GM18520 (cell line): ENCODE data around the gene SPPL2C.

Experiments used
- ATAC-seq: cut with Tn5 transposase; IDR thresholded peaks from one replicate; pipeline ENCODE4 v1.9.1; 2021; ENCODE audit not compliant: unreplicated experiment

The SPPL2C gene

DNA sequence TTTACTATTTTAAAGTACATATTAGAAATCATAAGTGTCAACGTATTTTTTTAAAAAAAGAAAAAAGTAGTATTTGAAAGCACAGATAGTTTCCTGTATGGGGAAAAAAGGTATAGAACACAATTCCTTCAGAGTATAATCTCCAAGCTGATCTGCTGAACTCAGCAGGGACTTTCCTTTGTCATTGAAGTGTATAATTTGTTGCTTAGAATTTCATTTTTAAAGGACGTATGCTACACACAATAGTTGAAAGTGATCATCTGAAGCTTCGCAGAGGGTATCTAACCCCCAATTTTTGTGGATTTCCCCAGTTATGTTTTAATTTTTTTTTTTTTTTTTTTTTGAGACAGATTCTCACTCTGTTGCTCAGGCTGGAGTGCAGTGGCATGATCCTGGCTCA lies 29.5 kb downstream of the SPPL2C start:
- no peak for ATAC-seq

- ATAC-seq: no peak
Observed at GRCh38 chr17:45876539-45876938, 31.9 kb downstream of the SPPL2C start.

GRCh38 chr17:45877467-45877866 lies 32.8 kb downstream of the SPPL2C start:
- ATAC-seq: no peak

- no peak for ATAC-seq
Observed at GRCh38 chr17:45883063-45883462, 38.4 kb downstream of the SPPL2C start.

DNA sequence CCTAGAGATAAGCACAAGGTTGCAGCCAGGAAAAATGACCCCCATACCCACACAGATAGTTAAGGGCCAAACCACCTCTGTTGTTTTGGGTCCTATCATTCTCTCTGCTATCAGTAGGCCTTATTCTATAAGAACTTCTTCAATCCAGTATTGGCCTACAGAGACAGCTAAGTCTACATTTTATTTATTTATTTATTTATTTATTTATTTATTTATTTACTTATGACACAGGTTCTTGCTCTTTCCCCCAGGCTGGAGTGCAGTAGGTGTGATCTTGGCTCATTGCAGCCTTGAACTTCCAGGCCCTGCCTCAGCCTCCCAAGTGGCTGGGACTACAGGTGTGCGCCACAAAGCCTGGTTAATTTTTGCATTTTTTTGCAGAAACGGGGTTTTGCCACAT lies 42.2 kb downstream of the SPPL2C start:
- ATAC-seq: no peak

DNA sequence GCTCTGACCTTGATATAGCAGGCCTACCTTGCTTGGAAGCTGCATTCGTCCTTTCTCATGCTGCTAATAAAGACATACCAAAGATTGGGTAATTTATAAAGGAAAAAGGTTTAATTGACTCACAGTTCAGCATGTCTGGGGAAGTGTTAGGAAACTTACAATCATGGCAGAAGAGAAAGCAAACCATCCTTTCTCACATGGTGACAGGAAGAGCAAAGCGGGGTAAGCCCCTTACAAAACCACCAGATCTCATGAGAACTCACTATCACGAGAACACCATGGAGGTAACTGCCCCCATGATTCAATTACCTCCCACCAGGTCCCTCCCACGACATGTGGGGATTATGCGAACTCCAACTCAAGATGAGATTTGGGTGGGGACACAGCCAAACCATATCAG lies 43.7 kb downstream of the SPPL2C start:
- ATAC-seq: no peak

GRCh38 chr17:45889579-45889978 lies 44.9 kb downstream of the SPPL2C start:
- ATAC-seq: no peak

GRCh38 chr17:45893725-45894021 lies 49.0 kb downstream of the SPPL2C start:
- no peak for ATAC-seq

DNA sequence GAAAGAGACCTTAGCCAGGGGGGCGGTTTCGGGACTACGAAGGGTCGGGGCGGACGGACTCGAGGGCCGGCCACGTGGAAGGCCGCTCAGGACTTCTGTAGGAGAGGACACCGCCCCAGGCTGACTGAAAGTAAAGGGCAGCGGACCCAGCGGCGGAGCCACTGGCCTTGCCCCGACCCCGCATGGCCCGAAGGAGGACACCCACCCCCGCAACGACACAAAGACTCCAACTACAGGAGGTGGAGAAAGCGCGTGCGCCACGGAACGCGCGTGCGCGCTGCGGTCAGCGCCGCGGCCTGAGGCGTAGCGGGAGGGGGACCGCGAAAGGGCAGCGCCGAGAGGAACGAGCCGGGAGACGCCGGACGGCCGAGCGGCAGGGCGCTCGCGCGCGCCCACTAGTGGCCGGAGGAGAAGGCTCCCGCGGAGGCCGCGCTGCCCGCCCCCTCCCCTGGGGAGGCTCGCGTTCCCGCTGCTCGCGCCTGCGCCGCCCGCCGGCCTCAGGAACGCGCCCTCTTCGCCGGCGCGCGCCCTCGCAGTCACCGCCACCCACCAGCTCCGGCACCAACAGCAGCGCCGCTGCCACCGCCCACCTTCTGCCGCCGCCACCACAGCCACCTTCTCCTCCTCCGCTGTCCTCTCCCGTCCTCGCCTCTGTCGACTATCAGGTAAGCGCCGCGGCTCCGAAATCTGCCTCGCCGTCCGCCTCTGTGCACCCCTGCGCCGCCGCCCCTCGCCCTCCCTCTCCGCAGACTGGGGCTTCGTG lies 49.5 kb downstream of the SPPL2C start, which contains the start of gene MAPT:
Gene MAPT (plus strand): TSS at position 533 of the 763 bp plus-strand sequence. CDS start 67,784 bp downstream, outside the sequence.
- no peak for ATAC-seq

DNA sequence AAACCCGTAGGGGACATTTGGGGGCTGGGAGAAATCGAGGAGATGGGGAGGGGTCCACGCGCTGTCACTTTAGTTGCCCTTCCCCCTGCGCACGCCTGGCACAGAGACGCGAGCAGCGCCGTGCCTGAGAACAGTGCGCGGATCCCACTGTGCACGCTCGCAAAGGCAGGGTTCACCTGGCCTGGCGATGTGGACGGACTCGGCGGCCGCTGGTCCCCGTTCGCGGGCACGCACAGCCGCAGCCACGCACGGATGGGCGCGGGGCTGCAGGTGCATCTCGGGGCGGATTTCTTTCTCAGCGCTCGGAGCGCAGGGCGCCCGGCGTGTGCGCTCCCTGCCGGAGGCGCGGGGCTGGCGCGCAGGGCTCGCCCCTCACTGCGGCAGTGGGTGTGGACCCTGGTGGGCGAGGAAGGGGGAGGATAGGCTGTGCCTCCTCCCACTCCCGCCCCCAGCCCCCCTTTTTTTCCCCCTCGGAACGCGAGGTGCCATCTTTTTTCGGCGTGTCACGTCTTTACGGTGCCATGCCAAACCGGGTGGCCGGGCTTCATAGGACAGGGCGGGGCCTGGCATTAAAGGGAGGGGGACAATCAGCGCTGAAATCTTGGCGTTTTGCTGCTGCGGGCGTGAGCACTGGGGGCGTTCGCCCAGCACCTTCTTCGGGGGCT lies 50.8 kb downstream of the SPPL2C start:
- ATAC-seq: no peak

DNA sequence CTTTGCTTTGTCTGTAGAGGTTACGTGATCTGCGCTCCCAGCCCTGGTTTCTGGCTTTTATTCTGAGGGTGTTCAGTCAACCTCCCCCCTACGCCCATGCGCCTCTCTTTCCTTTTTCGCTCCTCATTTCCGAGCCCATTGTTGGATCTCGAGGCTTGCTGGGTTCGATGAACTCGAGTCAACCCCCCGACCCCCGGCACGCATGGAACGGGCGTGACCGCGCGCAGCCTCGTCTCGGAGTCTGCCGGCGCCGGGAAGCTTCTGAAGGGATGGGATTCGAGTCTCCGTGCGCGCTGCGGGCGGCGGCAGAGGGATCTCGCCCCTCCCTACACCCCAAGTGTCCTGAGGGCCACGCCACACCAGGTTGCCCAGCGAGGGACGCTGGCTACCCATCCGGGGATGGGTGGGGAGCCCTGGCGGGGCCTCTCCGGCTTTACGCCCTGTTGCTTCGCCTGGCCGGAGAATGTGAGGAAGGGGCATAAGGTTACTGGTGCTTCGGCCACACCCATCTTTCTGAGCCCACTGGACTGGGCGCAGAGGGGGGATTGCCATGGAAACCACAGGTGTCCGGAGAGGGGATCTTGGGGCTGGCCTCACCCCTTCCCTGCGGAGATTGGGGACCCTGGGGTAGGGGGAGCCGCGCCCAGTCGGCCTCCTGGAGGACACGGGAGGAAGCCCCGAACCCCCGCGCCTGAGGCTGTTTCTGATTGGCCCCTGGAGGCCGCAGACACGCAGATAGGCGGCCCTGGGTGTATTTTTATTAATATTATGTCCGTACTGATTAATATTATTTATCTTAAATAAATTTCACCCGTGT lies 51.5 kb downstream of the SPPL2C start:
- no peak for ATAC-seq
